GM12878 (cell line): ENCODE measurements around the gene SLC2A4. TPM values are rescaled to one million over a fixed set of nuclear protein-coding genes. Genes with fewer than 3 reads are reported as not detected.

Experiments
- BCLAF1 ChIP-seq: fragments of 450-650 bp; IDR thresholded peaks from 2 replicates; pipeline ENCODE4 v1.6.1; 2017; ENCODE audit warnings: antibody characterized with exemption, mild to moderate bottlenecking, moderate library complexity
- E2F8 ChIP-seq: fragments of 450-650 bp; IDR thresholded peaks from 2 replicates; pipeline ENCODE4 v1.6.1; 2018; ENCODE audit warnings: mild to moderate bottlenecking, low read depth, moderate library complexity; ENCODE audit not compliant: partially characterized antibody
- E4F1 ChIP-seq: fragments of 450-650 bp; IDR thresholded peaks from 2 replicates; pipeline ENCODE4 v1.6.1; 2018; ENCODE audit warnings: borderline replicate concordance, mild to moderate bottlenecking; ENCODE audit not compliant: partially characterized antibody
- FOS ChIP-seq: IDR thresholded peaks from 3 replicates; pipeline ENCODE4 v1.6.1; 2011; ENCODE audit warnings: borderline replicate concordance; ENCODE audit not compliant: insufficient read length; ENCODE audit errors: extremely low read depth
- HDGF ChIP-seq: fragments of 450-650 bp; IDR thresholded peaks from 2 replicates; pipeline ENCODE4 v1.6.1; 2016; ENCODE audit warnings: antibody characterized with exemption
- NR2C1 ChIP-seq: fragments of 450-650 bp; IDR thresholded peaks from 2 replicates; pipeline ENCODE4 v1.6.1; 2017; ENCODE audit warnings: antibody characterized with exemption, mild to moderate bottlenecking, moderate library complexity
- PKNOX1 ChIP-seq: fragments of 450-650 bp; IDR thresholded peaks from 2 replicates; pipeline ENCODE4 v1.6.1; 2016; ENCODE audit warnings: mild to moderate bottlenecking
- PRDM15 ChIP-seq: fragments of 450-650 bp; formaldehyde crosslinking; IDR thresholded peaks from 2 replicates; pipeline ENCODE4 v1.4.0; 2020; ENCODE audit warnings: mild to moderate bottlenecking, moderate library complexity
- RELA ChIP-seq: fragments of 450-650 bp; IDR thresholded peaks from 2 replicates; pipeline ENCODE4 v1.8.0; 2014; ENCODE audit warnings: borderline replicate concordance; ENCODE audit not compliant: partially characterized antibody
- RFX5 ChIP-seq: IDR thresholded peaks from 2 replicates; pipeline ENCODE4 v1.6.1; 2011; ENCODE audit warnings: low read depth, low read length, improper control_type of control experiment
- STAT1 ChIP-seq: fragments of 450-650 bp; conservative IDR thresholded peaks from 2 replicates; pipeline ENCODE4 v1.6.1; 2014; ENCODE audit warnings: antibody characterized with exemption, mild to moderate bottlenecking
- TAF1 ChIP-seq: IDR thresholded peaks from 2 replicates; pipeline ENCODE4 v1.6.1; 2011; ENCODE audit warnings: mild to moderate bottlenecking, low read depth, low read length, borderline replicate concordance
- TCF3 ChIP-seq: IDR thresholded peaks from 2 replicates; pipeline ENCODE4 v1.6.1; 2012; ENCODE audit warnings: low read depth, mild to moderate bottlenecking, low read length, borderline replicate concordance; ENCODE audit not compliant: insufficient read depth
- ZNF274 ChIP-seq: IDR thresholded peaks from one replicate; pipeline ENCODE4 v1.8.0; 2011; ENCODE audit not compliant: insufficient read length, insufficient read depth
- polyA plus RNA-seq, 11 experiments: library from polyadenylated mRNA; depleted of rRNA in 4 of 11; unstranded in 6 of 11; stranded (reverse) in 5 of 11; fragments of >200 nt; fragmentation: Nextera tagmentation in 4 of 11; fragmentation: Illumina TruSeq in 1 of 11; extraction: Ambion mirVana in 4 of 11; extraction: Trizol in 1 of 11; gene quantifications; 1 replicate in 1 of 11; 2 replicates in 10 of 11; pipeline versions ENCODE4 v1.2.1 to v1.2.3, GENCODE V29; 2011 to 2016; ENCODE audit warnings: inconsistent platforms in 2 of 11, missing spikeins in 2 of 11, low read depth in 1 of 11
- total RNA-seq, 4 experiments: library from RNA; depleted of rRNA in 3 of 4; stranded (reverse); fragments of >200 nt in 3 of 4; fragmentation: Illumina TruSeq in 1 of 4; extraction: Trizol in 1 of 4; gene quantifications; 2 replicates each; pipeline versions ENCODE4 v1.2.1 to v1.2.3, GENCODE V29; 2013 to 2021

Gene SLC2A4
- total and polyA plus RNA-seq, 10 of the 15 experiments (the other 5 are each of a cell fraction or from before 2014, with no cell fraction given), result 0.03 to 0.23 (median 0.04) TPM; not detected in 4

GRCh38 chr17:7241783-7242716 is 39.5 kb upstream of the SLC2A4 start, which contains the start of gene GABARAP (continued):
- TF ChIP-seq E4F1, result no peak
- no peak for TF ChIP-seq E2F8
- no peak for TF ChIP-seq NR2C1
- TF ChIP-seq HDGF, result no peak
- no peak for TF ChIP-seq RELA
- TF ChIP-seq TCF3, result no peak
- TF ChIP-seq ZNF274, result no peak
- no peak for TF ChIP-seq FOS
- no peak for TF ChIP-seq STAT1
- TF ChIP-seq BCLAF1, result no peak
- no peak for TF ChIP-seq PRDM15 (CRISPR knock-in tag)
- TF ChIP-seq TAF1, result peak; percentile 41; the same call in 1 of the 2 replicates
- TF ChIP-seq PKNOX1, result no peak
- TF ChIP-seq RFX5, result no peak
